Stomach (tissue), 9 donors: ENCODE data around the gene DQX1. TPM values are rescaled to one million over a fixed set of nuclear protein-coding genes. Genes with fewer than 3 reads are reported as not detected.

Experiments
- DNase-seq, 2 donors: peaks; one replicate each; pipeline versions ENCODE4 v3.0.0 to v3.0.0-alpha.2; 2013 to 2019
- H3K27ac ChIP-seq, 5 donors: fragments of 200-600 bp in 4 of 5; sonication (generic) in 4 of 5; one replicate each; pipeline ENCODE4 v1.5.1; 2013 to 2019; ENCODE audit warnings: mild to moderate bottlenecking in 1 of 5, moderate library complexity in 1 of 5
- H3K27me3 ChIP-seq, 3 donors: fragments of 200-600 bp; sonication (generic); one replicate each; pipeline ENCODE4 v1.5.1; 2017 to 2019; ENCODE audit warnings: mixed run types in 1 of 3
- H3K36me3 ChIP-seq, 4 donors: fragments of 200-600 bp; sonication (generic); 1 replicate in 3 of 4; 2 replicates in 1 of 4; pipeline ENCODE4 v1.5.1; 2016 to 2019
- H3K4me1 ChIP-seq, 4 donors: fragments of 200-600 bp; sonication (generic); one replicate each; pipeline ENCODE4 v1.5.1; 2016 to 2019
- H3K4me3 ChIP-seq, 4 donors: fragments of 200-600 bp; sonication (generic) in 3 of 4; one replicate each; pipeline ENCODE4 v1.5.1; 2016 to 2019; ENCODE audit warnings: mild to moderate bottlenecking in 1 of 4
- H3K9me3 ChIP-seq, 4 donors: fragments of 200-600 bp; sonication (generic); one replicate each; pipeline ENCODE4 v1.5.1; 2016 to 2019
- CTCF ChIP-seq, 7 experiments: fragments of 450-650 bp in 4 of 7; fragments of 200-600 bp in 3 of 7; sonication (generic) in 3 of 7; IDR thresholded peaks; one replicate each; pipeline ENCODE4 v1.5.1; 2016 to 2019; ENCODE audit warnings: antibody characterized with exemption in 7 of 7, control low read depth in 2 of 7, mild to moderate bottlenecking in 1 of 7
- EP300 ChIP-seq: sonication (generic); formaldehyde crosslinking; IDR thresholded peaks from one replicate; pipeline ENCODE4 v1.6.1; 2017; ENCODE audit warnings: antibody characterized with exemption
- POLR2A ChIP-seq, 4 donors: fragments of 450-650 bp; IDR thresholded peaks; one replicate each; pipeline ENCODE4 v1.6.1; 2016; ENCODE audit warnings: antibody characterized with exemption in 4 of 4, control low read depth in 2 of 4, mild to moderate bottlenecking in 1 of 4, moderate library complexity in 1 of 4
- POLR2AphosphoS5 ChIP-seq, 3 donors: sonication (generic); formaldehyde crosslinking; IDR thresholded peaks; one replicate each; pipeline ENCODE4 v1.6.1; 2016; ENCODE audit warnings: antibody characterized with exemption in 3 of 3
- WGBS, 5 donors: extraction: QIAGEN DNeasy Blood & Tissue Kit in 3 of 5; methylation state at CpG; one replicate each; pipeline versions ENCODE4 v1.1.5 to v1.1.7; 2013 to 2018; 5-methylcytosine and 5-hydroxymethylcytosine counted together
- intact Hi-C: fragments of 100-400 bp; cut with DNase I; formaldehyde crosslinking; loops from one replicate; pipeline ENCODE4 v1.15.1; 2023; ENCODE audit warnings: low total_unique reads
- polyA plus RNA-seq, 3 donors: library from polyadenylated mRNA; stranded (reverse); fragments of 200-250 nt; gene quantifications; one replicate each; pipeline ENCODE4 v1.2.3, GENCODE V29; 2013
- total RNA-seq, 5 donors: library from RNA; depleted of rRNA; stranded (reverse); fragments of >200 nt; gene quantifications; one replicate each; pipeline versions ENCODE4 v1.1.0 to v1.2.3, GENCODE V29; 2014 to 2016
- donor health status: healthy with polysubstance abuse.
- donor health status: Bipolar disorder and iron deficiency.
- donor health status: healthy.

DQX1 gene
- total and polyA plus RNA-seq, 8 donors = 2.1 to 42.6 (median 10.3) TPM

GRCh38 chr2:74536166-74536950 is 10.3 kb upstream of the DQX1 start:
- 84 to 89% (median 85%) methylated on average over 19 to 23 of the region's 23 CpGs for WGBS, 5 donors

GRCh38 chr2:74535440-74535965 is 9.5 kb upstream of the DQX1 start:
- intact Hi-C loops = loop anchor here (10.0 kb wide), 1 partner anchor 49 kb away; no protein-coding TSS in a partner anchor
- Histone ChIP-seq H3K27me3 (no peaks in the 10 kb centered on the region), H3K36me3 (peaks cover 0 to 28% (median 18%) of the 10 kb centered on the region in 4 donors), H3K9me3 (no peaks in the 10 kb centered on the region), H3K4me1 (peaks cover 10 to 20% (median 14%) of the 10 kb centered on the region in 4 donors), H3K27ac (no peak overlapping the region), H3K4me3 (no peak overlapping the region)
- 83 to 92% (median 89%) methylated on average over 7 to 10 of the region's 10 CpGs for WGBS, 5 donors
- no peak for DNase-seq
- TF ChIP-seq POLR2A (IDR thresholded peaks at IDR 0.05) (no peak), POLR2AphosphoS5 (IDR thresholded peaks at IDR 0.05) (no peak), EP300 (no peak), CTCF (IDR thresholded peaks at IDR 0.05) (no peak)

More at GRCh38 chr2:74536166-74536950, 10.3 kb upstream of the DQX1 start:
- TF ChIP-seq POLR2A (IDR thresholded peaks at IDR 0.05) (no peak), EP300 (no peak), POLR2AphosphoS5 (IDR thresholded peaks at IDR 0.05) (no peak), CTCF (IDR thresholded peaks at IDR 0.05) (no peak)
- H3K27ac ChIP-seq = no peak overlapping the region
- no peak for DNase-seq
- intact Hi-C loops = loop anchor here (10.0 kb wide), 1 partner anchor 48 kb away; no protein-coding TSS in a partner anchor
- peaks cover 0 to 27% (median 18%) of the 10 kb centered on the region in 4 donors for H3K36me3 ChIP-seq
- no peaks in the 10 kb centered on the region for H3K9me3 ChIP-seq
- H3K4me1 ChIP-seq = peaks cover 1 to 11% (median 5%) of the 10 kb centered on the region in 4 donors
- H3K27me3 ChIP-seq = no peaks in the 10 kb centered on the region
- H3K4me3 ChIP-seq = no peak overlapping the region

- no peak for DNase-seq
These were observed 8.4 kb upstream of the DQX1 start for GRCh38 chr2:74534411-74534810.

More at GRCh38 chr2:74534411-74534810, 8.4 kb upstream of the DQX1 start:
- Histone ChIP-seq H3K9me3 (no peaks in the 10 kb centered on the region), H3K4me1 (peaks cover 10 to 22% (median 17%) of the 10 kb centered on the region in 4 donors), H3K36me3 (peaks cover 0 to 28% (median 18%) of the 10 kb centered on the region in 4 donors), H3K27ac (no peak overlapping the region), H3K4me3 (no peak overlapping the region), H3K27me3 (no peaks in the 10 kb centered on the region)
- TF ChIP-seq EP300 (no peak), POLR2A (IDR thresholded peaks at IDR 0.05) (no peak), CTCF (IDR thresholded peaks at IDR 0.05) (no peak), POLR2AphosphoS5 (IDR thresholded peaks at IDR 0.05) (no peak)
- intact Hi-C loops = loop anchor here (10.0 kb wide), 1 partner anchor 50 kb away; no protein-coding TSS in a partner anchor
- 78 to 83% (median 80%) methylated on average over 11 to 12 of the region's 12 CpGs for WGBS, 5 donors
